Mucosa of gallbladder (tissue), 1 donor: Measurements from ENCODE around the gene METTL26. TPM values are rescaled to one million over a fixed set of nuclear protein-coding genes. Genes with fewer than 3 reads are reported as not detected.

Experiments
- DNase-seq: peaks from one replicate; pipeline ENCODE4 v3.0.0-alpha.2; 2020; ENCODE audit warnings: low spot score
- total RNA-seq: library from RNA; stranded (reverse); gene quantifications from one replicate; pipeline ENCODE4 v1.2.1, GENCODE V29; 2021
- donor health status: DM: no; HTN: no; CAD: no.

Gene METTL26
- total RNA-seq, 1 donor from 2014 or later: 69.3 TPM

GRCh38 chr16:638034-638543 is 2.0 kb upstream of the METTL26 start:
- no peak for DNase-seq

- peak; percentile 92 for DNase-seq
Measured at GRCh38 chr16:637081-638018, 1.2 kb upstream of the METTL26 start.

- no peak for DNase-seq
Measured at GRCh38 chr16:635573-636205, 416 bp downstream of the METTL26 start.

GRCh38 chr16:634996-635395 is 1.1 kb downstream of the METTL26 start:
- no peak for DNase-seq

- no peak for DNase-seq
Measured at GRCh38 chr16:634051-634670, 1.9 kb downstream of the METTL26 start.

- DNase-seq: no peak
Measured at GRCh38 chr16:633336-634050, 2.6 kb downstream of the METTL26 start.

GRCh38 chr16:632486-633335 is 3.4 kb downstream of the METTL26 start:
- no peak for DNase-seq

GRCh38 chr16:631808-632358 is 4.2 kb downstream of the METTL26 start:
- no peak for DNase-seq

GRCh38 chr16:630815-631405 is 5.2 kb downstream of the METTL26 start, which contains the start of gene WFIKKN1:
WFIKKN1 (plus strand) TSS chr16:630985; CDS start chr16:631254, 269 bp downstream.
- DNase-seq: no peak

GRCh38 chr16:630249-630814 is 5.8 kb downstream of the METTL26 start:
- DNase-seq: no peak

- no peak for DNase-seq
Measured at GRCh38 chr16:629833-630248, 6.3 kb downstream of the METTL26 start.

- no peak for DNase-seq
Measured at GRCh38 chr16:629185-629832, 6.8 kb downstream of the METTL26 start.

GRCh38 chr16:628321-629061 is 7.6 kb downstream of the METTL26 start:
- no peak for DNase-seq

GRCh38 chr16:627454-628239 is 8.5 kb downstream of the METTL26 start:
- peak; percentile 71 for DNase-seq

GRCh38 chr16:626787-627453 is 9.2 kb downstream of the METTL26 start:
- DNase-seq: no peak

GRCh38 chr16:625977-626765 is 9.9 kb downstream of the METTL26 start:
- DNase-seq: no peak
